Measurements from ENCODE around the gene ZBED1. TPM values are rescaled to one million over a fixed set of nuclear protein-coding genes. Genes with fewer than 3 reads are reported as not detected.

The ZBED1 gene
- total RNA-seq, 4 donors from 2014 or later, result 15.6 to 39.2 (median 22.1) TPM

DNA sequence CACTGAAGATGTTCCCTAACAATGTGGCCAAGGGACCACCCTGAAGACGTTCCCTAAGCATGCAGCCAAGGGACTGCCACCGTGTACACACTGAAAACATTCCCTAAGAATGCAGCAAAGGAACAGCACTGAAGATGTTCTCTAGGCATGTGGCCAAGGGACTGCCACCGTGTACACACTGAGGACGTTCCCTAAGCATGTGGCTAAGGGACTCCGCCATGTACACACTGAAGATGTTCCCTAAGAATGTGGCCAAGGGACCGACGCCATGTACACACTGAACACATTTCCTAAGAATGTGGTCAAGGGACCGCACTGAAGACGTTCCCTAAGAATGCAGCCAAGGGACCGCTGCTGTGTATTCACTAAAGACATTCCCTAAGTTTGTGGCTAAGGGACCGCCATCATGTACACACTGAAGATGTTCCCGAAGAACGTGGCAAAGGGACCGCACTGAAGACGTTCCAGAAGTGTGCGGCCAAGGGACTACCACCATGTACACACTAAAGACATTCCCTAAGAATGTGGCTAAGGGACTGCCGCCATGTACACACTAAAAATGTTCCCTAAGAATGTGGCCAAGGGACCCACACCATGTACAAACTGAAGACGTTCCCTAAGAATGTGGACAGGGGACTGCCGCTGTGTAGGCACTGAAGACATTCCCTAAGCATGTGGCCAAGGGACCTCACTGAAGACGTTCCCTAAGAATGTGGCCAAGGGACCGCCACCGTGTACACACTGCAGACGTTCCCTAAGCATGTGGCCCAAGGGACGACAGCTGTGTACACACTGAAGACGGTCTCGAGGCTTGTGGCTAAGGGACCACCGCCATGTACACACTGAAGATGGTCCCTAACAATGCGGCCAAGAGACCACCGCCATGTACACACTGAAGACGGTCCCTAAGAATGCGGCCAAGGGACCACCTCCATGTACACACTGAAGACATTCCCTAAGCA is 54.8 kb downstream of the ZBED1 start:
- no peaks in the 10 kb centered on the region for H3K36me3 ChIP-seq
- TF ChIP-seq POLR2A (IDR thresholded peaks at IDR 0.05) (no peak), CTCF (IDR thresholded peaks at IDR 0.05) (no peak)
- H3K4me1 ChIP-seq, result no peaks in the 10 kb centered on the region
- no peaks in the 10 kb centered on the region for H3K27me3 ChIP-seq
- no peak for DNase-seq
- intact Hi-C loops (cut with DNase I; ENCODE audit: low total_unique reads), result loop anchor here (10.0 kb wide), 1 partner anchor 261 kb away; no protein-coding TSS in a partner anchor
- no peak overlapping the region for H3K27ac ChIP-seq
- no peak overlapping the region for H3K4me3 ChIP-seq
- no peaks in the 10 kb centered on the region for H3K9me3 ChIP-seq

DNA sequence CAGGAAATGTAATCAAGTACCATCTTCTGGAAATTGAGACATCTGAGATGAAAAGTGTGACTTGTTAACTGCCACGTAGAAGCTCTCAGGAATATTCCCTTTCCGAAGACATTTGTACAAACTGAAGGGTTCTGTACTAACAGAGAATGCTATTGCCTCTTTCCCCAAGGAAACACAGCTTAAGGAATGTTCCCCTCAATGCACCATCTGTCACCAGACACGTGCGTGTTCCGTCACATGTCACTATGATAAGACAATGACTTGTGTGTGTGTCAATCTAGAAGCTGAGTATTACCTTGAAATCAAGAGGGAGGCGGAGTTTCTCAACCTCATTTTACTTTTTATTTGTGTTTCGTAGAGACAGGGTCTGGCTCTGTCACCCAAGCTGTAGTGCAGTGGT is 58.1 kb downstream of the ZBED1 start:
- no peak overlapping the region for H3K4me3 ChIP-seq
- no peak overlapping the region for H3K27ac ChIP-seq
- H3K27me3 ChIP-seq, result no peaks in the 10 kb centered on the region
- no peak for DNase-seq
- no peaks in the 10 kb centered on the region for H3K9me3 ChIP-seq
- intact Hi-C loops (cut with DNase I; ENCODE audit: low total_unique reads), result loop anchor here (10.0 kb wide), 1 partner anchor 258 kb away; no protein-coding TSS in a partner anchor
- H3K4me1 ChIP-seq, result no peaks in the 10 kb centered on the region
- H3K36me3 ChIP-seq, result no peaks in the 10 kb centered on the region
- TF ChIP-seq POLR2A (IDR thresholded peaks at IDR 0.05) (no peak), CTCF (IDR thresholded peaks at IDR 0.05) (no peak)

DNA sequence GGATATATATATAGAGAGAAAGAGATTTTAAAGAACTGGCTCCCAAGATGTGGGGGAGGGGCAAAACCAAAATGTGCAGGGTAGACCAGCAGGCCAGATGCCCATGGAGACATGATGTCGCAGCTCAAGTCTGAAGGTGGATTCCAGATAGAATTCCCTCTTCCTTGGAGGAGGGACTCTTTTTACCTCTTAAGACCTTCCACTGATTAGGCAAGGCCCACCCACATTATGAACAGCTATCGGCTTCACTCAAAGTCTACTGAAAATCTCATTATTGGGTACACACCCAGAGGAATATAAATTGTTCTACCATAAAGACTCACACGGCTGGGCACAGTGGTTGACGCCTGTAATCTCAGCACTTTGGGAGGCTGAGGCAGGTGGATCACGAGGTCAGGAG is 59.3 kb downstream of the ZBED1 start:
- no peaks in the 10 kb centered on the region for H3K36me3 ChIP-seq
- H3K27ac ChIP-seq, result no peak overlapping the region
- TF ChIP-seq POLR2A (IDR thresholded peaks at IDR 0.05), result no peak
- no peak for TF ChIP-seq CTCF (IDR thresholded peaks at IDR 0.05)
- H3K27me3 ChIP-seq, result no peaks in the 10 kb centered on the region
- no peaks in the 10 kb centered on the region for H3K9me3 ChIP-seq
- intact Hi-C loops (cut with DNase I; ENCODE audit: low total_unique reads), result loop anchor here (10.0 kb wide), 1 partner anchor 257 kb away; no protein-coding TSS in a partner anchor
- H3K4me3 ChIP-seq, result no peak overlapping the region
- no peaks in the 10 kb centered on the region for H3K4me1 ChIP-seq
- no peak for DNase-seq

DNA sequence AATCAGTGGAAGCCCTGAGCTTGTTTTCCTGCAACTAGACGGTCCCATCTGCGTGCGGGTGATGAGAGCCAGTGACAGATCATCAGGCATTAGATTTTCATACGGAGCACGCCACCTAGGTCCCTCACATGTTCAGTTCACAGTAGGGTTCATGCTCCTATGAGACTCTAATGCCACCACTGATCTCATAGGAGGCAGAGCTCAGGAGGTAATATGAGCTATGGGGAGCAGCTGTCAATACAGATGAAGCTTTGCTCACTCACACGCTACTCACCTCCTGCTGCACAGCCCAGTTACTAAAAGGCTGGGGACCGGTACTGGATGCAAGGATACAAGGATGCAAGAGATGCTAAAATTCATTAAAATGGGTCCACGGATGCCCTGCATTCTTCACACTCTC is 61.2 kb downstream of the ZBED1 start:
- TF ChIP-seq CTCF (IDR thresholded peaks at IDR 0.05) (no peak), POLR2A (IDR thresholded peaks at IDR 0.05) (no peak)

More for the DNA sequence above, 61.2 kb downstream of the ZBED1 start:
- no peak overlapping the region for H3K27ac ChIP-seq
- H3K9me3 ChIP-seq, result no peaks in the 10 kb centered on the region
- no peaks in the 10 kb centered on the region for H3K36me3 ChIP-seq
- no peaks in the 10 kb centered on the region for H3K4me1 ChIP-seq
- no peak overlapping the region for H3K4me3 ChIP-seq
- no peak for DNase-seq
- intact Hi-C loops (cut with DNase I; ENCODE audit: low total_unique reads), result loop anchor here (10.0 kb wide), 1 partner anchor 255 kb away; no protein-coding TSS in a partner anchor
- H3K27me3 ChIP-seq, result no peaks in the 10 kb centered on the region

Other genes starting within 250 kb of the ZBED1 start
- 10 to 100 TPM in 2 of 4 donors, 1 to 10 TPM in 2; 4.4 to 23.8 (median 11.3) TPM for gene DHRSX, start within 50 bp of the ZBED1 start, total RNA-seq
- gene CD99, start 190.3 kb upstream of the ZBED1 start, total RNA-seq, result 100 to 1,000 TPM in 3 of 4 donors, 10 to 100 TPM in 1; 81.9 to 329 (median 202) TPM